Stimulated activated CD4-positive, alpha-beta T cell treated with anti-CD3 and anti-CD28 coated beads, Interleukin-2, amount 100 ng/mL, for 48 hours (primary cell): ENCODE data around the gene VPS29.
"Not testable (repeated sequence)": the region's sequence is repeated elsewhere in the genome, so short reads cannot be mapped to it uniquely, and the experiment has no call there.

Source experiments
- DNase-seq, 2 donors: peaks; one replicate each; pipeline ENCODE4 v3.0.0-alpha.2; 2020

VPS29 gene

GRCh38 chr12:110501752-110502738 lies at the start of gene VPS29, which contains the start of gene RAD9B:
TSS of gene VPS29 (minus strand) at chr12:110502111. CDS start at chr12:110502051, 60 bp downstream.
TSS of gene RAD9B (plus strand) at chr12:110502331. CDS start at chr12:110502338, 7 bp downstream.
- peak; percentile 97 to 98 for DNase-seq

GRCh38 chr12:110550981-110551380 lies 49.1 kb upstream of the VPS29 start:
- no peak for DNase-seq

GRCh38 chr12:110549716-110550115 lies 47.8 kb upstream of the VPS29 start:
- DNase-seq, result no peak

- no peak for DNase-seq
Observed at GRCh38 chr12:110548678-110549077, 46.8 kb upstream of the VPS29 start.

- DNase-seq, result no peak
Observed at GRCh38 chr12:110547090-110547489, 45.2 kb upstream of the VPS29 start.

GRCh38 chr12:110546339-110546738 lies 44.4 kb upstream of the VPS29 start:
- DNase-seq, result no peak

- DNase-seq, result no peak
Observed at GRCh38 chr12:110545812-110546211, 43.9 kb upstream of the VPS29 start.

GRCh38 chr12:110545259-110545658 lies 43.3 kb upstream of the VPS29 start:
- DNase-seq, result not testable (repeated sequence)

GRCh38 chr12:110543965-110544364 lies 42.1 kb upstream of the VPS29 start:
- DNase-seq, result no peak

GRCh38 chr12:110543252-110543959 lies 41.5 kb upstream of the VPS29 start:
- no peak for DNase-seq

GRCh38 chr12:110540048-110540447 lies 38.1 kb upstream of the VPS29 start:
- no peak for DNase-seq

GRCh38 chr12:110538869-110539622 lies 37.1 kb upstream of the VPS29 start:
- no peak for DNase-seq

- no peak for DNase-seq
Observed at GRCh38 chr12:110537605-110538409, 35.9 kb upstream of the VPS29 start.

GRCh38 chr12:110536834-110537604 lies 35.1 kb upstream of the VPS29 start:
- no peak for DNase-seq

- DNase-seq, result no peak
Observed at GRCh38 chr12:110534811-110535210, 32.9 kb upstream of the VPS29 start.

GRCh38 chr12:110533607-110534006 lies 31.7 kb upstream of the VPS29 start:
- no peak for DNase-seq

GRCh38 chr12:110532644-110533043 lies 30.7 kb upstream of the VPS29 start:
- no peak for DNase-seq

GRCh38 chr12:110531741-110532333 lies 29.9 kb upstream of the VPS29 start:
- DNase-seq, result no peak

GRCh38 chr12:110530511-110530910 lies 28.6 kb upstream of the VPS29 start:
- no peak for DNase-seq

- no peak for DNase-seq
Observed at GRCh38 chr12:110528277-110528839, 26.4 kb upstream of the VPS29 start.
